Stimulated activated CD4-positive, alpha-beta T cell treated with anti-CD3 and anti-CD28 coated beads, TNF-alpha, amount 100 ng/mL, for 48 hours (primary cell): ENCODE data around the gene TRIM46.

Source experiments
- DNase-seq, 3 donors: peaks; one replicate each; pipeline ENCODE4 v3.0.0-alpha.2; 2020; ENCODE audit warnings: low read depth in 3 of 3

TRIM46 gene

DNA sequence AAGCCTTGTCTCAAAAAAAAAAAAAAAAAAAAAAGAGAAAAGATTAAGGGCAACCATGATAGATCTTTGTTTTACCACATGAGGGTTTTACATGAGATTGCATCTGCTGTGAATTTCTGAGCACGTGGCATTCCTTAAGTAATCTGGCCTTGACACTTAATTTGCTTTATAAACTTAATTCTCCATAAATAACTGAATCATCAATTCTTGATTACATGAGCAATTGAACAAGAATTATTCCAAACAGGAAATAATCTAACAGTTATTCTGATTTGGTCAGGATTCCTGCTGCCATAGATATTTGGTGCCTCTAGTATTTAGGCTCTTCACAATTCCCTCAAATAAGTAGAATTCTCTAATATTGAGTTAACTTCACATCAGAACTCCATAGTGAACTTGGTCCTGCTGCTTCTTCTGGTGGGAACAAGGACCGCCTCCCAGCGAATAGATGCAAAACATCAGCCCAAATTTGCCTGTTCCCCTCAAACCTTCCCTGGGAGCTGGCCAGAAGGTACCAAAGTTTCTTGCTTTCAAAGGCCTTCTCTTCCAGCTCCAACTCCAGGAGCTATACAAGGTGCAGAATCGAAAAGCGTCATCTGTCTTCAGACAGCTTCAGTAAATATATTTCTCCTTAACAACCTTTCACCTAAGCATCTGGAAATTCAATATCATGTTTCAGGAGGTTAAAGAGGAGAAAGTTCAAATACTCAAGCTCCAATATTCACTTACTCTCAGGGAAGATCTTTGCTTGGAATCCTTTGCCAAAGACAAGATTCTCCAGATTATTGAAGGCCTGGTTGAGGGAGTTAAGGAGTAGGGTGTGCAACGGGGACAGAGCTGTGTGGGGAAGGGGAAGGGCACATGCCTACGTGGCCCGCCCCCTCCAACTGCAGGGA, 1.6 kb upstream of the TRIM46 start:
- DNase-seq = peak in 1 of 3 donors; percentile 46

DNA sequence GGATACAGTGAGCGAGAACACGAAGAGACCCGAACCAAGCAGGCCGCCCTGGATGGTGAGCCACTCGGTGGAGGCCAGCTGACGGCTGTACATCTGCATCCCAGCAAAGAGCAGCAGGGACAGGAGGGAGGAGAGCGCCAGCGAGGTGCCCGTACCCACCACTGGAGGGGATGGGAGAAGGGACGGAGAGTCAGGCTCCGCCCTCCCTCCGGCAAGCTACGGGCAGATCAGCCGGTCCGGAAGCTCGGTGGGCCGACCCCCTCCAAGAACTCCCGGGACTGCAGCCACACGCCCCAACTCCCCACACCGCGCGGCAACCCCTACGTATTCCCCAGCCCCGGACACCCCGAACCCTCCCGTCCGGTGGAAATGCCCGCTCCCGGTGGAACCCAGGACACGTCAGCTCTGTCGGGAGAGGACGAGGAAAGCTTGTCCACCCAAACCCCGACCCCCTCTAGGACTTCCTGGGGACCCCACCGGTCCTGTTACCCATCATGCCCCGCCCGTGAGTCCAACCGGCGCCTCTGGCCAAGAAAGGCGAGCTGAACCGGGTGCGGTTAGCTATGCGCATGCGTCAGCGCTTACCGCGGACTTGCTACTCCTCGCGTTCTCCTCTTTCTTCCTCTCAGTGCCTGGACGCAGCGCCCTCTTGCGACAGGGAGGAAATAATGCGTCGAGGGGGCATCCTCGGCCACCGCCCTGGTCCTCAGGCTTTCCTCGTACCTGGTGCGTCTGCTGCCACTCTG, 744 bp upstream of the TRIM46 start, which contains the start of gene KRTCAP2:
Gene KRTCAP2 (minus strand): TSS at position 573 of the 746 bp plus-strand sequence. CDS start 80 bp downstream, at position 493.
- peak; percentile 88 to 94 (median 93) for DNase-seq

DNA sequence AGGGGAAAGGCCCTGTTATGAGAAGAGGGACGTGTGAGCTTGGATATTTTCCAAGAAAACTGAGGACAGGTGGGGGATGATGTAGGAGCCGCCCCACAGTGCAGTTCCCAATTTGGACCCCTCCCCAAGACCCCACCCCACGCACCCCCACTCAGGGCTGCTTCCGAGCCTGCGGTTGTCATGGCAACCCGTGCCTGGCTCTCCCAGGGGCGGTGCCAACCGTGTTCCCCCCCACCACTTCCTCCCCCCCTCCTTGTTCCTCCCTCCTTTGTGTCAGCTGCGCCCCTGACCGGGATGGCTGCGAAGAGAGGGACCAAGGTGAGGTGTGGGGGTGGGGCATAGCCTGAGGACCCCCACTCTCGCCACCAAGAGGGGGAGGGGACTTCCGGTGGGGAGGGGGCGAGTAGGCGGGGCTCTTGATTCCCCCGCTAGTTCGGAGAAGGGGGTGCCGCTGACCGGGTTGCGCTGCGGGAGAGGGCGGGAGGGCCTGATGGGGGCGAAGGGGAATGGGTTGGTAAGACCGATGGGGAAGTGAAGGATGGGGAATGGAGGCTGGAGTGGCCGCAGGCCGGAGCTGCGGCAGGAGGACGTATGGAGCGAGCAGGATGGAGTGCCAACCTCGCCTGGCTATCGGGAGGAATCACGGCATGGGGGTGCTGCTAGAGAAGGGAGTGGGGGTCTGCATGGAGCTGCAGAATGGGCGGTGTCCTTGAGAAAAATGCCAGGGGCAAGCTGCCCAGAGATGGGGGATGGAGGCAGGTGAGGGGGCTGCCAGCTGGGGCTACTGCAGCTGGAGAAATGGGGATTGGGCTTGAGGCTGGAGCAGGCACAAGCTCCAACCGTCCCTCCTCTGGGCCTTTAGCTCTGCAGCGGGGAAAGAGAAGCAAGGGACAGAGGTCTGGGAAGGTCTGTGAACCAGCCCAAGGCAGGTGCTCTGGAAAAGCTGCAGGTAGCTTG, 953 bp downstream of the TRIM46 start:
- peak in 1 of 3 donors; percentile 50 for DNase-seq

DNA sequence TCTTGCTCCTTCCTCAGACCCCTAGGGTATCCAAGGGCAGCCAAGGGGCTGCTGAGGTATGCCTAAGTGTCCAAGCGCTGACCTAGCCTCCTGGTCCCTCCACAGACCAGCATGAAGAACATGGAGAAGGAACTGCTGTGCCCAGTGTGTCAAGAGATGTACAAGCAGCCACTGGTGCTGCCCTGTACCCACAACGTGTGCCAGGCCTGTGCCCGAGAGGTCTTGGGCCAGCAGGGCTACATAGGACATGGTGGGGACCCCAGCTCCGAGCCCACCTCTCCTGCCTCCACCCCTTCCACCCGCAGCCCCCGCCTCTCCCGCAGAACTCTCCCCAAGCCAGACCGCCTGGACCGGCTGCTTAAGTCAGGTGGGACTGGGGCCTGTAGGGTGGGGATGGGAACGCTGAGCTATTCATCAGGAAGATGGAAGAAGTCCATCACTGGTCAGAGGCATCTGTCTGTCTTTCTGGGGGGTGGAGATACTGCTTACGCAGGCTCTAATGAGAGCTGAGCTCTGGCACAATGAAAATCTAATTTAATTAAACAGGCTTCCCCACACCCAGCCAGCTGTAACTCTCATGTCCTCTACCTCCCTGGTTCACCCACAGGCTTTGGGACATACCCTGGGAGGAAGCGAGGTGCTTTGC, 1.8 kb downstream of the TRIM46 start:
- no peak for DNase-seq

DNA sequence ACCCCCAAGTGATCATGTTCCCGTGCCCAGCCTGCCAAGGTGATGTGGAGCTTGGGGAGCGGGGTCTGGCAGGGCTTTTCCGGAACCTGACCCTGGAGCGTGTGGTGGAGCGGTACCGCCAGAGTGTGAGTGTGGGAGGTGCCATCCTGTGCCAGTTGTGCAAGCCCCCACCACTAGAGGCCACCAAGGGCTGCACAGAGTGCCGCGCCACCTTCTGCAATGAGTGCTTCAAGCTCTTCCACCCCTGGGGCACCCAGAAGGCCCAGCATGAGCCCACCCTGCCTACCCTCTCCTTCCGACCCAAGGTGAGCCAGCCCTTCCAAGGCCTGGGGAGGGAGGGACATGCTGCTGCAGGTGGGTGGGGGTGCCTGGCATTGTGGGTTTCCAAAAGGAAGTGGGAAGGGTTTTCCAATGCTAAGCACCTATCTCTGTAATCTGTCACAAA, 2.3 kb downstream of the TRIM46 start:
- no peak for DNase-seq

DNA sequence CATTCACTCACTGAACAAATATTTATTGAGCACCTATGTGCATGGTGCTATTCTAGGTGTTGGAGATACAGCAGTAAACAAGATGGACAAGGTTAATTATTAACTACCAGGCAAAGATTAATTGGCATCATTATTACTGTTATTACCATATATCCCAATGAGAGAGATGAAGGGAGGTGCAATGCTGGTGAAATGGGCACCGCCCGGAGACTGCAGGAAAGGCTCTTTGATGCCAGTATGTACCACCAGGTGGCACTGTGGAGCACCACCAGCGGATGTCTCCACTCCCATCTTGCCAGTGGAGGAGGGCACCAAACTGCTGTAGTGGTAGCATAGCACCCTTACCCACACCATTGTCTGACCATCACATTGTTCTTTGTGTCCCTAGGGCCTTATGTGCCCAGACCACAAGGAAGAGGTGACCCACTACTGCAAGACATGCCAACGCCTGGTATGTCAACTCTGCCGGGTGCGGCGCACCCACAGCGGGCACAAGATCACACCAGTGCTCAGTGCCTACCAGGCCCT, 3.0 kb downstream of the TRIM46 start:
- DNase-seq = peak; percentile 60 to 88 (median 80)

DNA sequence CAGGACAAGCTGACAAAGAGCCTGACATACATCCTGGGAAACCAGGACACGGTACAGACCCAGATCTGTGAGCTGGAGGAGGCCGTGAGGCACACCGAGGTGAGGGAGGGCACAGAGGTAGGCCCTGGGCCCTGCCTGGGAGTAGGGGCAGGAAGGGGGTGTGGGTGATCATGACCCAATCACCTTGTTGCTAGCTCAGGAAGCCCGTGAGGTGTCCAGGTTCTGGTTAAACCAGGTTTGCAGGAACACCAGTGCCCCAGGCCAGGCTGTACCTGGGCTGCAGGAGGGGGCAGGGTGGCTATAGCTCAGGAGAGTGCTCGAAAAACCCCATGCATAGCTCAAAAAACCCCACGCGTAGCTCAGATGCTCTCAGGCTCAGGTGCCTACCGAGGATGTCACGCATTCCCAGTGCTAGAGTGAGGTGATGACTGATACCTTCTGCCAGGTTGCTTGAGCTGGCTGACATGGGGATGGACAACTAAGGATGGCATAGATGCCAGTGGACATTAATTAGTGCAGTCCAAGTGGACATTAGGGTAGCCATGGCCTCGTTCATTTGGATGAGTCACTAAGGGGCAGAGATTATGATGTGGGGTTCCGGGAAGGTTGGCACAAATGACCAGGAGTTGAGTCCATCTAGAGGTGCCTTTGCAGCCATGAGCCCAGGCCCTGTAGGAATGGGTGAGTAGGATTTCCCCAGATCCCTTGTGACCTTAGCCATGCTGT, 3.7 kb downstream of the TRIM46 start:
- DNase-seq = no peak

DNA sequence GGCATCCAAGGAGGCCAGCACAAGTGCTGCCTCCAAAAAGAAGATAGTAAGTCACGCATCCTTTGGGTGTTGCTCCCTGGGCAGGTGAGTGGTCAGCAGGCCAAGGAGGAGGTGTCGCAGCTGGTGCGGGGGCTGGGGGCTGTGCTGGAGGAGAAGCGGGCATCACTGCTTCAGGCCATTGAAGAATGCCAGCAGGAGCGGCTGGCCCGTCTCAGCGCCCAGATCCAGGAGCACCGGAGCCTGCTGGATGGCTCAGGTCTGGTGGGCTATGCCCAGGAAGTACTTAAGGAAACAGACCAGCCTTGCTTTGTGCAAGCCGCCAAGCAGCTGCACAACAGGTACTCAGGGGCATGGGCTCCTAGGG, 4.3 kb downstream of the TRIM46 start:
- no peak for DNase-seq

DNA sequence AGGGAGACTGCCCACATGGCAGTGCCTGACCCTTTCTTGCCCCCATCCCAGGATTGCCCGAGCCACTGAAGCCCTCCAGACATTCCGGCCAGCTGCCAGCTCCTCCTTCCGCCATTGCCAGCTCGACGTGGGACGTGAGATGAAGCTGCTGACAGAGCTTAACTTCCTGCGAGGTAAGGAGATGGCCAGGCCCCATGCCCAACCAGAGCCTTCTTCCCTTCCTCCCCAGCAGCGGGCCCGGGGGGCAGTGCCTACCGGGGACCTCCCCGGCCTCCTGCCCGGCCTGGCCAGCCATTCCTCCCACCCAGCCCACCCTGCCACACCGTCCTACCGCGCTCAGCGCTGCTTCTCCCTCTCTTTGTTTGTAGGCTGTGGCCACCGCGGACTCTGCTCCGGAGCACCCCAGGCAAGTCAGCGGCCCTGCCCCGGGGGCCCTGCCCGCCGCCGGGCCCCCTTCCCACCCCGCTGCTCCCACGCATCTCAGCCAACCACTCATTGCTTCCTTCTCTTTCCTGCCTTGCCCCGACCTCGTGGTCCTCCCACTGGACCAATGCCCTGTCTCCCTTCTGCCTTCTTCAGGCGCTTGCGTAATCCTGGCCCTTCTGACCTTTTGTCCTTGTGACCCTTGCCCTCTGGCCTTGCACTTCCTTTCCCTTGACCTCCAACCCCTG, 4.9 kb downstream of the TRIM46 start:
- DNase-seq = no peak

DNA sequence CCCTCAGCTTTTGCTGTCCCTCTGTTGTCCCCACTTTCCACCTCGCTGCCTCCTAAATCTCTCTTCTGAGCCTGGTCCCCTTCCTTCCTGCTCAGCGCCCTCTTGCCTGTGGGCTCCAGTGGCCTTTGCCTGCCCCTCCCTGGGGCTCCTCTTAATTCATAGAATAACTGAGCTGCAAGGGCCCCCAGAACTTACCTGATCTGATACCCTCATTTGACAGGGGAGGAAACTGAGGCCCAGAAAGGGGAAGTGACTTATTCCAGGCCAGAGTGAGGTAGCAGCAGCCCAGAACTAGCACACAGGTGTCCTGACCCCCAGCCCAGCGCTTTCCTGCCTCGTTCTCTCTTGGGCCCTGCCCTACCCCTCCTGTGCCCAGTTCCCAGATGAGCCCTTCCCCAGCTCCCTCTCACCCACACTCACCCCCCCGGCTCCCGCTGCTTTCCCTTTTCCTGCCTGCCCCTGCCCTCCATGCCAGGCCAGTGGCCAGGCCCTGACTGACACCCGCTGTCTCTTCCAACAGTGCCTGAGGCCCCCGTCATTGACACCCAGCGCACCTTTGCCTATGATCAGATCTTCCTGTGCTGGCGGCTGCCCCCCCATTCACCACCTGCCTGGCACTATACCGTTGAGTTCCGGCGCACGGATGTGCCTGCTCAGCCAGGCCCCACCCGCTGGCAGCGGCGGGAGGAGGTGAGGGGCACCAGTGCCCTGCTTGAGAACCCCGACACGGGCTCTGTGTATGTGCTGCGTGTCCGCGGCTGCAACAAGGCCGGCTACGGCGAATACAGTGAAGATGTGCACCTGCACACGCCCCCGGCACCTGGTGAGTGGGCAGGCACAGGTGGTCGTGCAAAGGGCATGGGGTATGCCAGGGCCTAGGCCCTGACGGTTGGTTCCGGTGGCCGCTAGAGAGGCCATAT, 5.7 kb downstream of the TRIM46 start:
- DNase-seq = no peak

DNA sequence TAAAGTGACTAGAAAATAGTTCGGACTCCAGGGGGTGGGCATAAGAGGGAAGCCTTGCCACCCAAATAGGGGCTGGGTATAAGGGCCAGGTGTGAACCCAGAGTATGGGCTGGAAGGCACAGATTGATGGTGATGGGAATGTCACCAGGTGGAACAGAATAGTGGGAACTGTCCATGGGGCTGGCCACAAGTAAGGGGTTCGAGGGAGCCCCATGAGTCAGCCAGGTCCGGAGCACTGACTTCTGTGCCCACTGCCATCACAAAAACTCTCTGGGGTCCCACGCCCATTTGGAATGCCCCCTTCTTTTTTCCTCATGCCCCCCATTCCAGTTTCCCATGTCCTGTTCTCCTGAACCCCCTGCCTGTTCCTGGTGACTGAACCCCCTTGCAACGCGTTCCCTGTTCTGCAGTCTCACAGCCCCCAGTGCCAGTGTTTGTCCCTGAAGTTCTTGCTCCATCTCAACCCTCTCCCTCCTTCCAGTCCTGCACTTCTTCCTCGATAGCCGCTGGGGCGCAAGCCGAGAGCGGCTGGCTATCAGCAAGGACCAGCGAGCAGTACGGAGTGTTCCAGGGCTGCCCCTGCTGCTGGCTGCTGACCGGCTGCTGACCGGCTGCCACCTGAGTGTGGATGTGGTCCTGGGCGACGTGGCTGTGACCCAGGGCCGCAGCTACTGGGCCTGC, 7.9 kb downstream of the TRIM46 start:
- DNase-seq = no peak

DNA sequence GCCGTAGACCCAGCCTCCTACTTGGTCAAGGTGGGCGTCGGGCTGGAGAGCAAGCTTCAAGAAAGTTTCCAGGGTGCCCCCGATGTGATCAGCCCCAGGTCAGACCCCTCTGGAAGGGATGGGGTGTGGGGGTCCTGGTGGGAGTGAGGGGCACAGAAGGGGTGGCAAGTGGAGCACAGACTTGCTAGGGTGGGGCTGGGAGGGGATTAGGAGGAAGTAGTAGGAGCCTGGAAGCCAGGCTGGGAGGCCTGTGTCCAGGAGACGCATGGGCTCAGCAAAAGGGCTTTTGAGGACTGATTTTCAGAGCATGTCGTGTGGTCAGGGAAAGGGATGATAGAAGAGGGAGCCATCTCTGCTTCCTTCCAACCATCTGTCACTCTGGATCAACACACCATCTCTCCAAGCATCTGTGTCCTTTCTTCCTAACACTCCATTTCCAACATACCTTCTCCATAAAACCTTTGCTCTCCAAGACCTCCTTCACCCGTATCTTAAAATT, 8.5 kb downstream of the TRIM46 start:
- DNase-seq = no peak

DNA sequence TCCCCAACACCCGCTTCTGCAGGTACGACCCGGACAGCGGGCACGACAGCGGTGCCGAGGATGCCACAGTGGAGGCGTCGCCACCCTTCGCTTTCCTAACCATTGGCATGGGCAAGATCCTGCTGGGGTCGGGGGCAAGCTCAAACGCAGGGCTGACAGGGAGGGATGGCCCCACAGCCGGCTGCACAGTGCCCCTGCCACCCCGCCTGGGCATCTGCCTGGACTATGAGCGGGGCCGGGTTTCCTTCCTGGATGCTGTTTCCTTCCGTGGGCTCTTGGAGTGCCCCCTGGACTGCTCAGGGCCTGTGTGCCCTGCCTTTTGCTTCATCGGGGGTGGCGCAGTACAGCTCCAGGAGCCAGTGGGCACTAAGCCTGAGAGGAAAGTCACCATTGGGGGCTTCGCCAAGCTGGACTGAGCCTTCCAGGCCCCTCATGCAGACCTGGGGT, 10.1 kb downstream of the TRIM46 start:
- DNase-seq = no peak

DNA sequence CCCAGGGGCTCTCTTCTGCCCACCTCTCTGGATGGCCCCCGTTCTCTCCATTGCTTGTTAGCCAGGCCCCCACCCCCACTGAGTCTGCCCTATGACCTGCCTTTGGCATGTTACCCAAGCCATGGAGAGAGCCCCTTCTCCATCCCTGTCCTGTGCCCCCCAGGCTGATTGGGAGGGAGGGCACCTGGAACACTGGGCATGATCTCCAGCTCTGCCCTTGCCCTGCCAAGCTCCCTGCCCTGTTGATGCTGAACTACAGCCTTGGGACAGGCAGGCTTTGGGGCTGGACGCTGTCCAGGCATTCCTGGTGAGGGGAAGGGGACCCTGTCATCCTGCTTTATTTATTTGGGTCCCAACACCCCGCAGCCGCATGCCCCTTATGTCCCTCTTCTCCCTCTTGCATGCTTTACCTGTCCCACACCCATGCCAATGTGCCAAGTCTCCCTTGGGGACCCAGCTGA, 10.7 kb downstream of the TRIM46 start:
- no peak for DNase-seq

DNA sequence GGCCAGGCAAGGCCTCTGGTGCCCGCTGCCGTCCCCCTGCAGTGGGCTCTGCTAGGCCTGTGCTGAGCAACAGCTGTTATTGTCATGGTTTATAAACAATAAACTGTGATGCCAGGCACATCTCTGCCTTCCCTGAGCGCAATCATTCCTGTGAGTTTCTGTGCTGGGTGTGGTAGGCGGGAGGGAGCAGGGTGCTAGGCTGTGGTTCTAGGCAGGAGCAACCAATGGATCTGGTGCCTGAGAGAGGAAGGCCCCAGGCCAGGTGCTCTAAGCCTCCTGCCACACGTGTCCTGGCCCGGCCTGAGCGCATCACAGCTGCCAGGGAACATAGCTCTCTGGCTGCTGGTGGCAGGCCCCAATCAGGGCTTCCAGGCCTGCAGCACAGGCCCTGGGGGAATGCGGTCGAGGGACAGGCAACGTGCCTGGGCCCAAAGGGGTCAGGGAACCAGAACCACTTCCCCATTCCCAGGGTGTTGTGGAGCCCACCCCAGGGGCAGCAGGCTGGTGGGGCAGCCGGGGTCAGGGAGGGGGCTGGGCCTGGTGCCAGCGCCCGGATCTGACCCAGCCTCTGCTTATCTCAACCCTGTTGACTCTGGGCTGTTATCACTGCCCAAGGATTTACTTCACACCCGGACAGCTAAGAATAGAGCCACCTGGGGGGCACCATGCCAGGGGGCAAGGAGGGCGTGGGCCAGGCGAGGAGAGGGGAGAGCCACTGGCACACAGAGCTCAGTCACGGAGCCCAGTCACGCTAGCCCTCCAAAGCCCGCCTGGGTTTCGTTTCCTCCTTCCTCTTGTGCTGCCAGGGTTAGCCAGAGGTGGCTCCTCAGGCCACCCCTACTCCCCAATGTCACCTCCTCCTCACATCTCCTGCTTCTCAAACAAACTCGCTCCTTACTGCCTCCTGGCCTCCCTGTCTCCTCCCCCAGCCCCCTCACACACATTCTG, 11.5 kb downstream of the TRIM46 start:
- DNase-seq = no peak

DNA sequence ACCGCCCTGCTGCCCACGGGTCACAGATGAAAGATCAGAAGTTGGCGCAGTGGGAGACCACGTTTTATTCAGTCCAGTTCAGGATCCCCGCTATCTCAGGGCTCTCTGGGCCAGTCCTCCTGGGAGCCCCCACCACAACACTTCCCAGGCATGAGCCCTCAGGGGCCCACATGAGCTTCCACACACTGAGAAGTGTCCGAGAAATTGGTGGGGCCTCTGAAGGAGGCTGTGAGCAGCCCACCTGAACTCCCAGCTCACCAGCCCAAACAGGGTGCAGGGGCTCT, 12.1 kb downstream of the TRIM46 start:
- no peak for DNase-seq
